ENCODE data around the gene PLA2R1. TPM values are rescaled to one million over a fixed set of nuclear protein-coding genes. Genes with fewer than 3 reads are reported as not detected.

Gene PLA2R1
- total and polyA plus RNA-seq, 2 experiments from 2014 or later = 4.9 to 9.6 TPM

DNA sequence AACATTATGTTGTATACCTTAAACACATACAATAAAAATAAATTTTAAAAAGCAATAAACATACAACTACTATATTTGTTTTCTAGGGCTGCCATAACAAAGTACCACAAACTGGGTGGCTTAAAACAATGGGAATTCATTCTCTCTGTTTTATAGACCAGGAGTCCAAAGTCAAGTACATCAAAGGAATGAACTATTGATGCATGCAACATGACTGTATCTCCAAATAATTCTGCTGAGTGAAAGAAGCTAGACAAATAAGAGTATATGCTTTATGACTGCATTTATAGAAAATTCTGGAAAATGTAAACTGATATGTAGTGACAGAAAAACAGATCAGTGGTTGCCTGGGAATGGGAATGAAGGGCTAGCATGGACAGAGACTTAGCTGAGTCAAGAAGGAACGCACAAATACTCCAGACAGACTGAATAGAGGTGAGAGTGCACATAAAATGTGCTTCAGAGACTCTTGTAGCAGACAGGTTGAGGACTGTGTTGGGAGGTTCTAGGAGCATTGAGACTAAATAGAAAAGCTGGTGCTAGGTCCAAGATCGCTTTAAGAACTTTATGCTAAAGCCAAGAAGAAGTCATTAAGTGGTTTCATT is 11.0 kb upstream of the PLA2R1 start:
- no peak overlapping the region for H3K4me2 ChIP-seq
- no peaks in the 10 kb centered on the region for H3K9me3 ChIP-seq (ENCODE audit: low read depth)
- H4K20me1 ChIP-seq (ENCODE audit: insufficient read depth, poor library complexity, severe bottlenecking) = no peaks in the 10 kb centered on the region
- no peaks in the 10 kb centered on the region for H3K27me3 ChIP-seq
- 66% methylated on average over 2 of the region's 2 CpGs for WGBS (ENCODE audit: low lambda C conversion rate, missing lambda C conversion rate)
- peak overlapping the region; percentile 42 for H3K27ac ChIP-seq
- H3K79me2 ChIP-seq = no peaks in the 10 kb centered on the region
- H2AFZ ChIP-seq = no peak overlapping the region
- H3K9me2 ChIP-seq (replicated peaks; ENCODE audit: insufficient read depth) = no peaks in the 10 kb centered on the region
- DNase-seq (ENCODE audit: low spot score) = no peak
- no peak overlapping the region for H3K4me3 ChIP-seq
- no peak for TF ChIP-seq EZH2phosphoT487 (IDR thresholded peaks at IDR 0.05; ENCODE audit: low read depth, severe bottlenecking, unreplicated experiment)
- TF ChIP-seq, protein P1, sequence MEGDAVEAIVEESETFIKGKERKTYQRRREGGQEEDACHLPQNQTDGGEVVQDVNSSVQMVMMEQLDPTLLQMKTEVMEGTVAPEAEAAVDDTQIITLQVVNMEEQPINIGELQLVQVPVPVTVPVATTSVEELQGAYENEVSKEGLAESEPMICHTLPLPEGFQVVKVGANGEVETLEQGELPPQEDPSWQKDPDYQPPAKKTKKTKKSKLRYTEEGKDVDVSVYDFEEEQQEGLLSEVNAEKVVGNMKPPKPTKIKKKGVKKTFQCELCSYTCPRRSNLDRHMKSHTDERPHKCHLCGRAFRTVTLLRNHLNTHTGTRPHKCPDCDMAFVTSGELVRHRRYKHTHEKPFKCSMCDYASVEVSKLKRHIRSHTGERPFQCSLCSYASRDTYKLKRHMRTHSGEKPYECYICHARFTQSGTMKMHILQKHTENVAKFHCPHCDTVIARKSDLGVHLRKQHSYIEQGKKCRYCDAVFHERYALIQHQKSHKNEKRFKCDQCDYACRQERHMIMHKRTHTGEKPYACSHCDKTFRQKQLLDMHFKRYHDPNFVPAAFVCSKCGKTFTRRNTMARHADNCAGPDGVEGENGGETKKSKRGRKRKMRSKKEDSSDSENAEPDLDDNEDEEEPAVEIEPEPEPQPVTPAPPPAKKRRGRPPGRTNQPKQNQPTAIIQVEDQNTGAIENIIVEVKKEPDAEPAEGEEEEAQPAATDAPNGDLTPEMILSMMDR (IDR thresholded peaks at IDR 0.05; ENCODE audit: poor library complexity) = no peak
- no peak for TF ChIP-seq EZH2 (IDR thresholded peaks at IDR 0.05; ENCODE audit: borderline replicate concordance)
- no peaks in the 10 kb centered on the region for H3K36me3 ChIP-seq (replicated peaks; ENCODE audit: insufficient read depth, low read depth)
- peaks cover 31% of the 10 kb centered on the region for H3K4me1 ChIP-seq (ENCODE audit: insufficient read depth)

DNA sequence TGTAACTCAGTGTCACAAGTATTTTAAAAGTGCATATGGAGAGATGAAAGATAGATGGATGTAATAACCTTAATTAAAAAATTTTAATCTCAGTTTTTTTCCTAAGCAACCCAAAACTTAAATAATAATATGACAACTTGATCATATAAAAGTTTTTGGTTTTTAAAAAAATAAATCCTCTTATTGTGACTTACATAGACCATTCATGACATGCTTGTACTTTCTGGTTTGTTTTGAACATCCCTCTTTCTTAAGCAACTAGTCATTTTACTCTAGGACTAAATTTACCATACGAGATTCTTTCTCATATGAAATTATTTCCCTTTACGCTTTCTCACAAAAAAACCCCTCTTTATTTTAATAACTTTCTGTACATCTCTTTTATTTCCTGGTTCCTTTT is 6.5 kb upstream of the PLA2R1 start:
- no peaks in the 10 kb centered on the region for H3K36me3 ChIP-seq (replicated peaks; ENCODE audit: insufficient read depth, low read depth)
- no peaks in the 10 kb centered on the region for H4K20me1 ChIP-seq (ENCODE audit: insufficient read depth, poor library complexity, severe bottlenecking)
- WGBS (ENCODE audit: low lambda C conversion rate, missing lambda C conversion rate) = 81% methylated on average over 2 of the region's 2 CpGs
- no peaks in the 10 kb centered on the region for H3K9me3 ChIP-seq (ENCODE audit: low read depth)
- DNase-seq (ENCODE audit: low spot score) = no peak
- H3K9me2 ChIP-seq (replicated peaks; ENCODE audit: insufficient read depth) = no peaks in the 10 kb centered on the region
- H3K27me3 ChIP-seq = no peaks in the 10 kb centered on the region
- peaks cover 4% of the 10 kb centered on the region for H3K4me1 ChIP-seq (ENCODE audit: insufficient read depth)
- H2AFZ ChIP-seq = no peak overlapping the region
- TF ChIP-seq, protein P1 (IDR thresholded peaks at IDR 0.05; ENCODE audit: poor library complexity) = no peak
- H3K4me2 ChIP-seq = no peak overlapping the region
- H3K27ac ChIP-seq = no peak overlapping the region
- no peaks in the 10 kb centered on the region for H3K79me2 ChIP-seq
- no peak overlapping the region for H3K4me3 ChIP-seq

DNA sequence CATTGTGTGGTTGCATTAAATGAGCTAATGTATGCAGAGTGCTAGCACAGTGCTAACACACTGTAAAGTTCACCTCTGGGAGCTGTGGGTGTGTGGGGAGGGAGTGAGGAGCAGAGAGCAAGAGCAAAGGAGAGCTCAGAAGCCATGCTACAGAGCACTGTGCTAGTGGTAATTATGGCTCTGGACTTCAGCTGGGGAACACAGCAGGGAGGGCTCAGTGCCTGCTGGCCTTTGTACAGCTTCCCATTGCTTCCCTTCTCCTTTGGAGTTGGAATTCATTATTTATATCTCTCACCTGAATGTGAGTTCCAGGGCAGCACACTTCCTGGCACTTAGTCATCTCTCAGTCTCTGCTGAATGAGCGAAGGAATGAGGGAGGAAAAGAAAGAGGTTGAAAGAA is 2.5 kb upstream of the PLA2R1 start:
- H3K27ac ChIP-seq = no peak overlapping the region
- no peaks in the 10 kb centered on the region for H4K20me1 ChIP-seq (ENCODE audit: insufficient read depth, poor library complexity, severe bottlenecking)
- WGBS (ENCODE audit: low lambda C conversion rate, missing lambda C conversion rate) = 95% methylated on average over 1 of the region's 1 CpG
- no peaks in the 10 kb centered on the region for H3K9me3 ChIP-seq (ENCODE audit: low read depth)
- H3K36me3 ChIP-seq (replicated peaks; ENCODE audit: insufficient read depth, low read depth) = no peaks in the 10 kb centered on the region
- TF ChIP-seq EZH2phosphoT487 (IDR thresholded peaks at IDR 0.05; ENCODE audit: low read depth, severe bottlenecking, unreplicated experiment) (no peak), EZH2 (IDR thresholded peaks at IDR 0.05; ENCODE audit: borderline replicate concordance) (no peak)
- TF ChIP-seq, protein P1 (IDR thresholded peaks at IDR 0.05; ENCODE audit: poor library complexity) = no peak
- no peak overlapping the region for H3K4me2 ChIP-seq
- H2AFZ ChIP-seq = no peak overlapping the region
- DNase-seq (ENCODE audit: low spot score) = no peak
- peaks cover 9% of the 10 kb centered on the region for H3K4me1 ChIP-seq (ENCODE audit: insufficient read depth)
- no peaks in the 10 kb centered on the region for H3K9me2 ChIP-seq (replicated peaks; ENCODE audit: insufficient read depth)
- no peak overlapping the region for H3K4me3 ChIP-seq
- H3K27me3 ChIP-seq = no peaks in the 10 kb centered on the region
- peaks cover 8% of the 10 kb centered on the region for H3K79me2 ChIP-seq

All from hepatocyte (in vitro differentiated cells).